Activated CD8-positive, alpha-beta memory T cell treated with anti-CD3 and anti-CD28 coated beads for 1 hour (primary cell): ENCODE measurements around the gene NPIPA1.
A peak's percentile ranks its signal among the peaks of the same experiment; 100 is the strongest.
"Not testable (repeated sequence)": the region's sequence is repeated elsewhere in the genome, so short reads cannot be mapped to it uniquely, and the experiment has no call there.

ENCODE experiments used
- DNase-seq, 2 donors: peaks; one replicate each; pipeline ENCODE4 v3.0.0-alpha.2; 2020; ENCODE audit warnings: low read depth in 1 of 2; ENCODE audit errors: extremely low read depth in 1 of 2

Gene NPIPA1

GRCh38 chr16:14937143-14937542, at the start of gene NPIPA1:
Gene NPIPA1 (plus strand): TSS chr16:14937443. CDS start chr16:14937443, 0 bp downstream.
- DNase-seq: not testable (repeated sequence)

DNA sequence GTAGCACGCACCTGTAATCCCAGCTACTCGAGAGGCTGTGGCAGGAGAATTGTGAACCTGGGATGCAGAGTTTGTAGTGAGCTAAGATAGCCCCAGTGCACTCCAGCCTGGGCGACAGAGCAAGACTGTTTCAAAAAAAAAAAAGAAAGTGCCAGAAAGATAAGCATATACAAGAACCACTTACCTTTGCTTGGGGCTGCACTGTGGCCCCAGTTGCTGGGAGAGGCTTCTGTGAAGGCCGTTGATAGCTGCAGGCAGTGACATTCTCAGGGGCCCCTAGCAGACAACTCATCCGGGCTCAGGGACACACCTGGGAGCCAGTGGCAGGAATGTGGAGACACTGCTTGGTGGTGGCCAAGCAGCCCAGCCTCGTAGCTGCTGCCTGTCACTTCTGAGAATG, 45.1 kb upstream of the NPIPA1 start:
- DNase-seq: not testable (repeated sequence)

- not testable (repeated sequence) for DNase-seq
These were observed 41.9 kb upstream of the NPIPA1 start for GRCh38 chr16:14895382-14895781.

- not testable (repeated sequence) for DNase-seq
These were observed 41.2 kb upstream of the NPIPA1 start for GRCh38 chr16:14896023-14896422.

GRCh38 chr16:14897006-14897664, 40.1 kb upstream of the NPIPA1 start:
- not testable (repeated sequence) for DNase-seq

GRCh38 chr16:14898162-14898561, 39.1 kb upstream of the NPIPA1 start:
- not testable (repeated sequence) for DNase-seq

- not testable (repeated sequence) for DNase-seq
These were observed 33.9 kb upstream of the NPIPA1 start for GRCh38 chr16:14903191-14903957.

DNA sequence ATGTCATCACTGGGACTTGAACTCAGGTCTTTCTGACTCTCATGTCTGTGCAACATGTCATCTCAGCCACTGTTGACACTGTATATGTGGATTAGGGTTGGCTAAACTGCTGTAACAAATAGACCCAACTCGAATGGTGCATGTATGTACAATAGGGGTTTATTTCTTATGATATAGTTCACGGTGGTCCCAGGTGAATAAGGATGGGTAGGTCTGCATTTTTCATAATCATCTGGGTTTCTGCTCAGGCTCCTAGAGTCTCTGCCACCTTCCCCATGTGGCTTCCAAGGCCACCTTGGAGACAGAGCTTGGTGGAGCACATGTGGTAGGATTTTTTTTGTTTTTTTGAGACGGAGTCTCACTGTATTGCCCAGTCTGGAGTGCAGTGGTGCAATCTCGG, 27.5 kb upstream of the NPIPA1 start:
- not testable (repeated sequence) for DNase-seq

DNA sequence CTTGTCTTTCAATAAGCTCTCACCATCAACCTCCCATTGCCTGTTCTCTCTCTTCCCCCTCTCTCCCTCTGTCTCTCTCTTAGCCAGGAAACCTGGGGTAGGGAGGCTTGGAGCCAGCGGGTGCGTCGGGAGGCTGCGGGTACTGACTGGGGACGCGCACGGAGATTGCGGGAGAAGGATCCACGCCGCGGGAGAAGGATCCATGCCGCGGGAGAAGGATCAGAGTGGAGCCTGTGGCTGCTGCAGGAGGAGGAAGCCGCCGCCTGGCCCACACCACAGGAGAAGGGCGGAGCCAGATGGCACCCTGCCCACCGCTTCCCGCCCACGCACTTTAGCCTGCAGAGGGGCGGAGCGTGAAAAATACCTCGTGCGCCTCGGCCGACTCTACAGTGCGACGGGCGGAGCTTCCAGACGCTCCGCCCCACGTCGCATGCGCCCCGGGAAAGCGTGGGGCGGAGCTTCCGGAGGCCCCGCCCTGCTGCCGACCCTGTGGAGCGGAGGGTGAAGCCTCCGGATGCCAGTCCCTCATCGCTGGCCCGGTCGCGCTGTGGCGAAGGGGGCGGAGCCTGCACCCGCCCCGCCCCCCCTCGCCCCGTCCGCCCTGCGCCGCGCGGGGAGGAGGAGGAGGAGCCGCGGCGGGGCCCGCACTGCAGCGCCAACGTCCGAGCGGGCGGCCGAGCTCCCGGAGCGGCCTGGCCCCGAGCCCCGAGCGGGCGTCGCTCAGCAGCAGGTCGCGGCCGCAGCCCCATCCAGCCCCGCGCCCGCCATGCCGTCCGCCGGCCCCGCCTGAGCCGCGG, 26.2 kb upstream of the NPIPA1 start:
- DNase-seq: not testable (repeated sequence)

DNA sequence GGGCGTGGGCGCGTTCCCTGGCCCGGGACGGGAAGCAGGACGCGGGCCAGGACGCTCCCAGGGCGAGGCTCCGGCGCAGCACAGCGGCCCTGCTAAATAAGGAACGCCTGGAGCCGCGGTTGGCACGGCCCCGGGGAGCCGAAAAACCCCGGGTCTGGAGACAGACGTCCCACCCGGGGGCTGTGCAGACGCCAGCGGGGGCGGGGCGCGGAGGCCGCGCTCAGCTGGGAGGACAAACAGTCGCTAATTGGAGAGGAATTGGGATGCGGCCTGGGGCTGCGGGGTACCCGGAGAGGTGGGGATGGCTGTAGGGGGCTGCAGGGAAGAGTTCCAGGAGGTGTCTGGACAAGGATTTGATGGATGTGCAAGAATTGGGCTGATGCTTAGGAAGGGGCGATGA, 25.3 kb upstream of the NPIPA1 start:
- DNase-seq: peak; percentile 1 to 24

GRCh38 chr16:14912588-14912987, 24.7 kb upstream of the NPIPA1 start:
- DNase-seq: not testable (repeated sequence)

DNA sequence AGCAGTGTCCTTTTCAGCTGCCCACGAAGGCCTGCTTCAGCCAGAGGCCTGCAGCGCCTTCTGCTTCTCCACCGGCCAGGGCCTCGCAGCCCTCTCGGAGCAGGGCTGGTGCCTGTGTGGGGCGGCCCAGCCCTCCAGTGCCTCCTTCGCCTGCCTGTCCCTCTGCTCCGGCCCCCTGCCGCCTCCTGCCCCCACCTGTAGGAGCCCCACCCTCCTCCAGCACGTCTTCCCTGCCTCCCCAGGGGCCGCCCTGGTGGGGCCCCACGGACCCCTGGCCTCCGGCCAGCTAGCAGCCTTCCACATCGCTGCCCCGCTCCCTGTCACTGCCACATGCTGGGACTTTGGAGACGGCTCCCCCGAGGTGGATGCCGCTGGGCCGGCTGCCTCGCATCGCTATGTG, 18.7 kb upstream of the NPIPA1 start:
- not testable (repeated sequence) for DNase-seq

GRCh38 chr16:14919837-14920600, 17.2 kb upstream of the NPIPA1 start:
- DNase-seq: not testable (repeated sequence)

DNA sequence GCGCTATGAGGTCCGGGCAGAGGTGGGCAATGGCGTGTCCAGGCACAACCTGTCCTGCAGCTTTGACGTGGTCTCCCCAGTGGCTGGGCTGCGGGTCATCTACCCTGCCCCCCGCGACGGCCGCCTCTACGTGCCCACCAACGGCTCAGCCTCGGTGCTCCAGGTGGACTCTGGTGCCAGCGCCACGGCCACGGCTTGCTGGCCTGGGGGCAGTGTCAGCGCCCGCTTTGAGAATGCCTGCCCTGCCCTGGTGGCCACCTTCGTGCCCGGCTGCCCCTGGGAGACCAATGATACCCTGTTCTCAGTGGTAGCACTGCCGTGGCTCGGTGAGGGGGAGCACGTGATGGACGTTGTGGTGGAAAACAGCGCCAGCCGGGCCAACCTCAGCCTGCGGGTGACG, 15.0 kb upstream of the NPIPA1 start:
- DNase-seq: not testable (repeated sequence)

DNA sequence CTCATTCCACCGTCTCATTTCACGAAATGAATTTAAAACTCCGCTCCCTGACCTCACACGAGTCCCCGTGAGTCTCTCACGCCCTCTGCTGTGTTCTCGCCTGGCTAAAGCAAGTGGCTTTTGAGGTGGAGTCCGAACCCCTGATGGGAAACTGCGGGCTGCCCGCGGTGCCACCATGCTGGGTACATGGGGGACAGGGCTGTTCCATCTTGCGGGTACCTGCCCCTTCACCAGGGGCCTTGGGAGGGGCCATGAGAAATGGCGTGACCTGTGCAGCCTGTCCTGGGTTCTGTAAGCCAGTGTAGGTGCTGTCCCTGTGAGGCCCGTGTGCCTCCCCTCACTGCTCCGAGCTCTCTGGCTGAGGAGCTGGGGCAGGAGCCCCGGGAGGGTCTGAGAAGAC, 14.3 kb upstream of the NPIPA1 start:
- DNase-seq: not testable (repeated sequence)

DNA sequence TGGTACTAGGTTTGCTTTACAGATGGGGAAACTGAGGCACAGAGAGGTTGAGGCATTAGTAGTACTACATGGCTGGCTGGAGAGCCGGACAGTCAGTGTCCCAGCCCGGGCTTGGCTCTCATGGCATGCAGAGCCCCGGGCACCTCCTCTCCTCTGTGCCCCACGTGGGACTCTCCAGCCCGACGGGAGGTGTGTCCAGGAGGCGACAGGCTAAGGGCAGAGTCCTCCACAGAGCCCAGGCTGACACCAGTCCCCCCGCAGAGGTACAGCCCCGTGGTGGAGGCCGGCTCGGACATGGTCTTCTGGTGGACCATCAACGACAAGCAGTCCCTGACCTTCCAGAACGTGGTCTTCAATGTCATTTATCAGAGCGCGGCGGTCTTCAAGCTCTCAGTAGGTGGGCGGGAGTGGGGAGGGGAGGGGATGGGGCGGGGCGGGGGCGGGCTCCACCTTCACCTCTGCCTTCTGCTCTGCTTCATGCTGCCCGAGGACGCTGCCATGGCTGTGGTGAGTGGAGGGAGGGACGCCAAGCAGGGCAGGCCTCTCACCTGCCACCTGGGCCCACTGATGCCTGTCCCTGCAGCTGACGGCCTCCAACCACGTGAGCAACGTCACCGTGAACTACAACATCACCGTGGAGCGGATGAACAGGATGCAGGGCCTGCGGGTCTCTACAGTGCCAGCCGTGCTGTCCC, 13.7 kb upstream of the NPIPA1 start:
- DNase-seq: not testable (repeated sequence)

DNA sequence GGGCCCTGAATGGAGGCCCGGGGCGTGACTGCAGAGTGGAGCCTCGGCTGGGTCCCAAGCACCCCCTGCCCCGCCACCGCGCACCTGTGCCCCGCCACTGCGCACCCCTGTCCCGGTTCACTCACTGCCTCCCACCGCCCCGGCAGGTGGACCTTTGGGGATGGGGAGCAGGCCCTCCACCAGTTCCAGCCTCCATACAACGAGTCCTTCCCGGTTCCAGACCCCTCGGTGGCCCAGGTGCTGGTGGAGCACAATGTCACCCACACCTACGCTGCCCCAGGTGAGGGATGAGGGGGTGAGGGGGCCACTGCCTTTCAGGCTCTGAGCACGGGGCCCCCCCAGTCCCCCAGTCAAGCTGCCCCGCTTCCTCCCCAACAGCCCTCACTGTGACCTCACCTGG, 12.9 kb upstream of the NPIPA1 start:
- DNase-seq: not testable (repeated sequence)

GRCh38 chr16:14924982-14925381, 12.3 kb upstream of the NPIPA1 start:
- not testable (repeated sequence) for DNase-seq

DNA sequence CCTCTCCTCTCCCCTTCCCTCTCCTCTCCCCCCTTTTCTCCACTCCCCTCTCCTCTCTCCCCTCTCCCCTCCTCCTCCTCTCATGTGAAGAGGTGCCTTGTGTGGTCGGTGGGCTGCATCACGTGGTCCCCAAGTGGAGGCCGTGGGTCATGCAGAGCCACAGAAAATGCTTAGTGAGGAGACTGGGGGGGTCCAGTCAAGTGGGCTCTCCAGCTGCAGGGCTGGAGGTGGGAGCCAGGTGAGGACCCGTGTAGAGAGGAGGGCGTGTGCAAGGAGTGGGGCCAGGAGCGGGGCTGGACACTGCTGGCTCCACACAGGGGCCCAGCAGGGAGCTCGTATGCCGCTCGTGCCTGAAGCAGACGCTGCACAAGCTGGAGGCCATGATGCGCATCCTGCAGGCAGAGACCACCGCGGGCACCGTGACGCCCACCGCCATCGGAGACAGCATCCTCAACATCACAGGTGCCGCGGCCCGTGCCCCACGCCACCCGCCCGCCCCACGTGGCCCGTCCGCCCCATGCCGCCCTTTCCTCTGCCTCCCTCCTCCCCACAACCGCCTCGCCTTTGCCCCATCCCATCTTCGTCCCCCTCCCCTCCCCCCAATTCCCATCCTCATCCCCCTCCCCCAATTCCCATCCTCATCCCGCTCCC, 9.1 kb upstream of the NPIPA1 start:
- not testable (repeated sequence) for DNase-seq
